DND-41 (cell line): ENCODE measurements around the gene FARSB.

Experiments
- CTCF ChIP-seq: IDR thresholded peaks from 2 replicates; pipeline ENCODE4 v1.5.1; 2012; ENCODE audit warnings: borderline replicate concordance, low read length, moderate library complexity, mild to moderate bottlenecking; ENCODE audit not compliant: poor library complexity, severe bottlenecking; ENCODE audit errors: extremely low read depth
- EZH2 ChIP-seq: IDR thresholded peaks from 3 replicates; pipeline ENCODE4 v1.6.1; 2012; ENCODE audit warnings: borderline replicate concordance, low read depth, mild to moderate bottlenecking, moderate library complexity, low read length, inconsistent platforms; ENCODE audit not compliant: severe bottlenecking

DNA sequence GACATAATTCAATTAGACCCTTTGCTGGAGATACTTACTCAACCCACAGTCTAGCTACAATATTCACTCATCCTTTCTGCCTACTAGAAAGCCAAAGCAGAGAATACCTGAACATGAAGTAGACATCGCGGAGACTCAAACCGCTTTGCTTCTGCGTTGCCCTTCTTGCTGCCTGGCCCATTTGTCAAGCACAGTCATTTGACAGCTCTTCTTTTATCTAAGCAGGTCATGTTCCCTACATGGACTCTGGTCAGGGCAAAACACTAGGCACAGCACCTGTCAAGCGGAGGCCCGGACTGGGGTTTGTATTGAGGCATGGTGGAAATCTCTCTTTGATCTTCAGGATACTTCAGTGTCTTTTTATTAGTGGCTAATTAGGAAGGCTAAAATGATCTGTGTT is 89.7 kb downstream of the FARSB start:
- no peak for TF ChIP-seq EZH2
- no peak for TF ChIP-seq CTCF
